ENCODE results near the gene JMJD8. TPM values are rescaled to one million over a fixed set of nuclear protein-coding genes. Genes with fewer than 3 reads are reported as not detected.

The JMJD8 gene
- total and polyA plus RNA-seq, 7 donors, result 19.1 to 63.5 (median 25.5) TPM

DNA sequence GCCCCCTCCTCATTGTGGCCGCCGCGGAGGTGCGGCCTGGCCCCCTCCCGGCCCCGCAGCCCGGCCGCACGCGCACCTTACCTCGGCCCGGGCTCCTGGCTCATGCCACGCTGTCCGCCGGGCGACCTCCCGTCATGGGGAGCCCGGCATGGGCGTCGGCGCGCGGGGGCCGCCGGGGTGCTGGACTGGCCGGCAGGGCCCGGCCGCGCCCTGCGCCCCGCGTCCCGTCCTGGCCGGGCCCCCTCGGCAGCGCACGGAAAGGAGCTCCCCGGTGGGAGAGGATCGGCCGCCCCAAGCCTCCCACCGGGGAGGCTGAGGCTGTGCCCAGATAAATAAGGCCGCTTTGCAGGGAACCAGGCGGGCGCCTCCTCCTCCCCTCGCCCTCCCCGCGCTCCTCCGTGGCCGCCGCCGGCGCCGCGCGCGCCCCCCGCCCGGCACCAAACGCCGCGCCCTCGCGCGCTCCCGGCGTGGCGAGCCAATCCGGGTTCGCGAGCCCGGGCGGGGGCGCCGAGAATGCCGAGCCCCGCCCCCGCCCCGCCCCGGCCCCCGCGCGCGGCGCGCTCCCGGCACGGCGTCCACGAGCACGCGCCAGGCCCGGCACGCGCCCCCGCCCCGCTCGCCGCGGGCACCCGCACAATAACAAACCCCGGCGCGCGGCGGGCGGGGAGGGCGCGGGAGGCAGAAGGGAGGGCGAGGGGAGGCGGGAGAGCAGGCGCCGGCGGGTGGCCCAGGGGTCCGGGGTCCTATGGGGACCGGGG, 21.5 kb upstream of the JMJD8 start, which contains the start of gene FBXL16:
Gene FBXL16 (minus strand): TSS at position 371 of the 758 bp plus-strand sequence. CDS start 8,396 bp downstream, outside the sequence.
- Histone ChIP-seq H3K4me3 (peak within 1 kb of the TSS; percentile 28), H3K4me1 (no peaks in the 10 kb centered on the region), H3K36me3 (ENCODE audit: insufficient read depth in 1 of 2, low read depth in 1 of 2) (no peaks in the 10 kb centered on the region), H3K27me3 (ENCODE audit: insufficient read depth in 3 of 3, low read length in 2 of 3) (peaks cover 0 to 93% (median 59%) of the 10 kb centered on the region in 3 donors), H3K27ac (no peak within 1 kb of the TSS), H3K9me3 (no peaks in the 10 kb centered on the region)
- intact Hi-C loops (cut with DNase I), result no loop called here
- WGBS, 3 donors, result 1% methylated on average over 37 to 115 of the region's 115 CpGs
- TF ChIP-seq, protein P1, sequence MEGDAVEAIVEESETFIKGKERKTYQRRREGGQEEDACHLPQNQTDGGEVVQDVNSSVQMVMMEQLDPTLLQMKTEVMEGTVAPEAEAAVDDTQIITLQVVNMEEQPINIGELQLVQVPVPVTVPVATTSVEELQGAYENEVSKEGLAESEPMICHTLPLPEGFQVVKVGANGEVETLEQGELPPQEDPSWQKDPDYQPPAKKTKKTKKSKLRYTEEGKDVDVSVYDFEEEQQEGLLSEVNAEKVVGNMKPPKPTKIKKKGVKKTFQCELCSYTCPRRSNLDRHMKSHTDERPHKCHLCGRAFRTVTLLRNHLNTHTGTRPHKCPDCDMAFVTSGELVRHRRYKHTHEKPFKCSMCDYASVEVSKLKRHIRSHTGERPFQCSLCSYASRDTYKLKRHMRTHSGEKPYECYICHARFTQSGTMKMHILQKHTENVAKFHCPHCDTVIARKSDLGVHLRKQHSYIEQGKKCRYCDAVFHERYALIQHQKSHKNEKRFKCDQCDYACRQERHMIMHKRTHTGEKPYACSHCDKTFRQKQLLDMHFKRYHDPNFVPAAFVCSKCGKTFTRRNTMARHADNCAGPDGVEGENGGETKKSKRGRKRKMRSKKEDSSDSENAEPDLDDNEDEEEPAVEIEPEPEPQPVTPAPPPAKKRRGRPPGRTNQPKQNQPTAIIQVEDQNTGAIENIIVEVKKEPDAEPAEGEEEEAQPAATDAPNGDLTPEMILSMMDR (IDR thresholded peaks at IDR 0.05), result no peak
- no peak for DNase-seq
- ATAC-seq, result no peak

DNA sequence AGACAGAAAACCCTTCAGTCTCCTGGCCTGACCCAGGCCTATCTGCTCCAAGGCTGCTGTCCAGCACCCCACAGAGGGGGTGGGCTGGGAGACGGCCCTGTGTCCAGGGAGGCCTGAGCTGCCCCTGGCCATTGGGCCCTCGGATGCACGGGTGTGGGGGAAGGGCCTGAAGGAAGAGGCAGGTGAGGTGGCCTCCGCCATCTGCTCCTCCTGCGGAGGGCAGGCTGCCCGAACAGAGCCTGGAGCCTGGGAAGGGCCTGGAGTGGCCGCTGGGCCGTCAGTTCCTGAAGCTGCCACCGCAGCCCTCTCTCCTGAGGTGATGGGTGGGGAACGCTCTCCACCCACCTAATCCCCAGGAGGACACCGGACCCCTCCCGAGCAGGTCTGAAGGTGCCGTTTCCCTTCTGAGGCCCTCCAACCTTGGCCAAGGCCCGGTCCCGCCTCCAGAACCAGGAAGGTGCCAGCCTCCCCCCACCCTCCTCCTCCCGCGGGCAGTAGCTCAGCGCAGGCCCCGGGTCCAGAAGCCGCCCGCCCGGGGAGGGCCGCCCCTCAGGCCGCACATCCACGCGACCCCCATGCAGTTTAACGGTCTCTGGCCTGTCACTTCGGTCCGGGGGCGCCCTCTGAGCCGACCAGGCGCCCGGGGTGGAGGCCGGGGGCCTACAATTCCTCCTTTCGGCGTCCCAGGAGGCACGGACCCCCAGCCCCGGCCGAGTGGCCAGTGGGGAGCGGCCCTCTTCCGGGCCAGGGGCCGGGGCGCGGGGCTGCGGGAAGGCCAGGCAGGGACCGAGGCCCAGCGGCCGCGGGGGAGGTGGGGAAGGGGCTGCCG, 20.6 kb upstream of the JMJD8 start:
- DNase-seq, result no peak
- H3K36me3 ChIP-seq (ENCODE audit: insufficient read depth in 1 of 2, low read depth in 1 of 2), result no peaks in the 10 kb centered on the region
- intact Hi-C loops (cut with DNase I), result no loop called here
- 9 to 13% (median 10%) methylated on average over 29 to 50 of the region's 50 CpGs for WGBS, 3 donors
- no peaks in the 10 kb centered on the region for H3K9me3 ChIP-seq
- TF ChIP-seq, protein P1 (IDR thresholded peaks at IDR 0.05), result no peak
- H3K27ac ChIP-seq, result no peak overlapping the region
- H3K27me3 ChIP-seq (ENCODE audit: insufficient read depth in 3 of 3, low read length in 2 of 3), result peaks cover 0 to 93% (median 59%) of the 10 kb centered on the region in 3 donors
- no peak overlapping the region for H3K4me3 ChIP-seq
- H3K4me1 ChIP-seq, result no peaks in the 10 kb centered on the region
- ATAC-seq, result no peak

DNA sequence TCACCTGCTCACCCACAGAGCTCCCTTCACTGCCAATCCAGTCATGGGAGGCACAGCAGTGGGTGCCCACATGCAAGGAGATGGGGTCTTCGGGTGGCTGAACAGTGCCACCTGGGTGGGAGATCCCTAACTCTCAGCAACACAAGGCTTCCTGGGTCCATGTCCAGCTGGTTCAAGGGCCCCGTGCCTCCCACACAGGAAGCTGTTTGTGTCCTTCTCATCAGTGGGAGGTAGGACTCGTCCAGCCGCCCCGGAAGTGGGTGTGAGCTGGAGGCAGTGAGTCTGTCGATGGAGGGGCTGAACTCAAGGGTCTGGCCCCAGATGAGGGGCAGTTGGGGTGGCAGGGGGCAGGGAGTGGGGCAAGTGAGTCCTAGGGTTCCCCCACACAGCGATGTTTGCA, 19.9 kb upstream of the JMJD8 start:
- TF ChIP-seq, protein P1 (IDR thresholded peaks at IDR 0.05), result no peak
- Histone ChIP-seq H3K4me3 (no peak overlapping the region), H3K36me3 (ENCODE audit: insufficient read depth in 1 of 2, low read depth in 1 of 2) (no peaks in the 10 kb centered on the region), H3K9me3 (no peaks in the 10 kb centered on the region), H3K27me3 (ENCODE audit: insufficient read depth in 3 of 3, low read length in 2 of 3) (peaks cover 0 to 95% (median 60%) of the 10 kb centered on the region in 3 donors), H3K27ac (no peak overlapping the region), H3K4me1 (no peaks in the 10 kb centered on the region)
- intact Hi-C loops (cut with DNase I), result no loop called here
- ATAC-seq (no peak), DNase-seq (no peak)
- WGBS, 3 donors, result 59 to 62% (median 61%) methylated on average over 7 of the region's 7 CpGs

DNA sequence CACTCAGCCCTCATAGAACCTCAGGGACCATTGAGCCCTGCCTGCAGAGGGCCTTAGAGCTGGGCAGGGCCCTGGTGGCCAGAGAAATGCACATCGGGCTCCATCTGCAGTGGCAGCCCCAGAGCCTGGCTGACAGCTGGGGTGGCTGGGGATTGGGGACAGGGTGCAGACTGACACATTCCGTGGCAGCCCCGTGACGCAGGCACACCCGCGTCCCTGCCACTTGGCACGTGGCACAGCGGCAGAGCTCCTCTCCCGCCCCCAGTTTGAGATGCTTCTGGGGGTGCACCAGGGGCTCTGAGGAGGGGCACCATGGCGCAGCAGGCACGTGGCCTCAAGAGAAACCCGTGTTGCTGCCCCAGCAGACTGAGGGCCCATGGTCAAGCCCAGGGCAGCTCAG, 19.3 kb upstream of the JMJD8 start:
- H3K9me3 ChIP-seq, result no peaks in the 10 kb centered on the region
- H3K4me1 ChIP-seq, result no peaks in the 10 kb centered on the region
- no peaks in the 10 kb centered on the region for H3K36me3 ChIP-seq (ENCODE audit: insufficient read depth in 1 of 2, low read depth in 1 of 2)
- TF ChIP-seq, protein P1 (IDR thresholded peaks at IDR 0.05), result no peak
- H3K27ac ChIP-seq, result no peak overlapping the region
- no peak overlapping the region for H3K4me3 ChIP-seq
- peaks cover 0 to 95% (median 56%) of the 10 kb centered on the region in 3 donors for H3K27me3 ChIP-seq (ENCODE audit: insufficient read depth in 3 of 3, low read length in 2 of 3)
- WGBS, 3 donors, result 69 to 73% (median 70%) methylated on average over 12 of the region's 12 CpGs
- intact Hi-C loops (cut with DNase I), result no loop called here
- ATAC-seq, result no peak
- DNase-seq, result no peak

All from psoas muscle (tissue), 8 donors.